Pancreas (tissue), 10 donors: ENCODE results near the gene NUMA1. TPM values are rescaled to one million over a fixed set of nuclear protein-coding genes. Genes with fewer than 3 reads are reported as not detected.
A peak's percentile ranks its signal among the peaks of the same experiment; 100 is the strongest.

ENCODE experiments used
- ATAC-seq, 4 donors: fragments of 200-7000 bp; cut with Tn5 transposase; one replicate each; pipeline versions ENCODE4 v1.8.0 to v1.9.1; 2020; ENCODE audit warnings: mild to moderate bottlenecking in 4 of 4, moderate library complexity in 4 of 4
- DNase-seq, 6 donors: peaks; one replicate each; pipeline ENCODE4 v3.0.0-alpha.2; 2020
- FAIRE-seq: peaks from 2 replicates; lab custom pipeline; 2012; peaks lifted over from hg19 to GRCh38; lab: Jason Lieb, UNC
- H3K27ac ChIP-seq, 4 donors: fragments of 200-600 bp; sonication (generic); 1 replicate in 3 of 4; 2 replicates in 1 of 4; pipeline versions ENCODE4 v1.5.0 to v1.8.0; 2020
- H3K27me3 ChIP-seq, 4 donors: fragments of 200-600 bp; one replicate each; pipeline ENCODE4 v1.8.0; 2021
- H3K36me3 ChIP-seq, 3 donors: fragments of 200-600 bp; sonication (generic) in 1 of 3; one replicate each; pipeline versions ENCODE4 v1.5.0 to v1.8.0; 2020 to 2021
- H3K4me1 ChIP-seq, 3 donors: fragments of 200-600 bp; one replicate each; pipeline ENCODE4 v1.8.0; 2021
- H3K4me3 ChIP-seq, 4 donors: fragments of 200-600 bp; sonication (generic) in 2 of 4; one replicate each; pipeline versions ENCODE4 v1.5.0 to v1.8.0; 2020 to 2021
- H3K9me3 ChIP-seq, 4 donors: fragments of 200-600 bp; one replicate each; pipeline ENCODE4 v1.8.0; 2021
- WGBS, 2 donors: extraction: QIAGEN DNeasy Blood & Tissue Kit; methylation state at CpG; one replicate each; pipeline ENCODE4 v1.1.7; 2013; 5-methylcytosine and 5-hydroxymethylcytosine counted together
- intact Hi-C, 3 donors: fragments of 100-400 bp; cut with DNase I; formaldehyde crosslinking; loops; one replicate each; pipeline versions ENCODE4 v1.11.1 to v1.14.2; 2022
- polyA plus RNA-seq, 2 donors: library from polyadenylated mRNA; stranded (reverse); fragments of 200-250 nt; gene quantifications; one replicate each; pipeline ENCODE4 v1.2.3, GENCODE V29; 2013
- total RNA-seq, 6 donors: library from RNA; stranded (reverse); fragmentation: NEBNext Ultra II Directional in 4 of 6; extraction: Animal tissue kit (Norgen Biotek cat#: 25700) in 4 of 6; gene quantifications; one replicate each; pipeline versions ENCODE4 v1.2.1 to v1.2.4, GENCODE V29; 2021 to 2023
- TF ChIP-seq, protein P1 (sequence below), 4 donors: fragments of 200-600 bp; sonication (generic) in 3 of 4; IDR thresholded peaks; one replicate each; pipeline versions ENCODE4 v1.5.0 to v1.8.0; 2021; ENCODE audit warnings: antibody characterized with exemption in 4 of 4
- donor health status: healthy with polysubstance abuse.
- donor health status: DM: no; HTN: no; CAD: no; lungs with moderate emphysema.
- donor health status: DM: no; HTN: no; CAD: no.
- donor health status: control.
- donor health status: control.
- donor health status: Bipolar disorder and iron deficiency.
- donor health status: DM: yes; HTN: yes; CAD: no.
- donor health status: DM: no; HTN: no; CAD: no.
- donor health status: DM: no; HTN: no; CAD: no.
- donor health status: DM: yes; HTN: yes; CAD: no.

Gene NUMA1
- total and polyA plus RNA-seq, 8 donors = 68.8 to 216 (median 99.4) TPM

DNA sequence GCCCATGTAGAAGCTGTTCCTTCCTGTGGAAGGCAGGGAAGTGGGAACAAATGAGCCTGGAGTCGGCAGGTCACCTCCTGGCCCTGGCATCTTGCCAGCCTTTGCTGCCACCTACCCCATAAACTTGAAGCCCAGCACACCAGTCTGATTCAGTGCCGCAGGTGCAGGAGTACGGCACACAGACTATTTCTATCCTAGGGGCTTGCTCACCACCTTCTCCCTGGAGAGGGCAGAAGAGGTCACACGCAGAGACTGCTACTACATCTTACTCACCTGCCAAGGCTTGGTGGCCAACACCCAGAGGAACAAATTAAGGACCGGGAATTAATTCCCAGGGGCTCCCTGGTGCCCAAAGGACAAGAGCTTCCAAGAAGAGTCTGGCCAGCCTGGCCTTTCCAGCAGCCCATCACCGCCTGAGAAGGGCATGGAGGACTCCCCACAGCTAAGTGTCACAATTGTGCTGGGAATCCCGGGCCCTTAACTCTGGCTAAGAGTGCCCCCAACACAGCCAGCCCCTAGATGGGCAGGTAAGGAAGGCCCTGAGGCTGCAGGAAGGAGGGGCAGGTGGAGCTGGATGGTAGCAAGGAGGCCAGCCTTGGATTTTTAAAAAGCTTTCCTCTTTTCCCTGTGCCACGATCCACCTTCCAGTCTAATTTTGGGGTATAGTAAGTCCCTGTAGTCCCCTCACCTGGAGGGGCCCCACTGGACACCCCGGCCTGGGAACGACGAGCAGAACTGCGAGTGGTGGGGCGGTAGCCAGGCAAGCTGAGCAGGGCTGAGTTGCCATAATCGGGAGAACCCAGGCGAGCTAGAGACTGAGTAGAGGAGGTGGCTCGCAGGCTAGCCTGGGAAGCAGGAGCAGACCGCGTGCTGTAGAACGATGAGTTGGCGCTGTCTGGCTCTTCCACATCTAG is 74.7 kb downstream of the NUMA1 start:
- peak in 2 of 6 donors; percentile 66 to 70 for DNase-seq
- peaks cover 0 to under 1% (median 0%) of the 10 kb centered on the region in 3 donors for H3K4me1 ChIP-seq

DNA sequence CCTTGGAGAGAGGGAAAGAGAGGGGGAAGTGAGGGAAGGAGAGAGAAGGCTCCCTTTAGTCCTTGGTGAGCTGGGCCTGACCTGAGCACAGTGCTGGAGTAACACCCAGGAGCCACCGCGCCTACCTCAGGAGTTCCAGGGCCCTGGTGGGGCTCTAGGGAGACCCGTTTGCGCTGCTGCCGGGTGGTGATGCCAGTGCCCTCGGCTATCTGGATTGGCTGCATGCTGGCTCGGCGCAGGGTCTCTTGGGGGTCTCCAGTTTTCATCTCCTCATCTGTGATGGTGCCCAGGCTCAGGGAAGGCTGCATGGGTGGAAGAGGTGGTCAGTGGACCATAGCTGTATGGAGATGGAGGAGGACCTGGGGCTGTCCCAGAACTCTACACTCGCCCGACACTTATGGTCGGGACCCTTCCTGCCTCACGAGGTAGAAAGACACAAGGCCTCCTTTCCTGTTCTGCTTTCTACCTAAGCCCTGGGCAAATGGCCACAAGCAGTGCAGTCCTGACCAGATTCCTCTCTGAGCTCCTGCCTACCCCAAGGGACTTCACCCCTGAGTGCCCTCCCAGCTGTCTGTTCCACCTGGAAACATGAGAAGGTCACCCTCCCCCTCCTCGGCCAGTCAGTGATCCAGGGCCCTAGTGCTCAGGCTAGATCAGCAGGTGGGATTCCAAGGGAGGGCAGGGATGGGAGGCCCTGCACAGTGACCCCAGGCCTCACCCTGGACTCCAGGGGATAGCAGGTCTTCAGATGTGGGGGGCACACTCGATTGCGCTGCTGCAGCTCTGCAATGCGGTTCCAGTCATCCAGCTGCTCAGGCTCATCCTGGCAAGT is 75.6 kb downstream of the NUMA1 start:
- no peak for FAIRE-seq
- no peak for ATAC-seq
- Histone ChIP-seq H3K36me3 (peaks cover 4 to 73% (median 57%) of the 10 kb centered on the region in 3 donors), H3K27me3 (no peaks in the 10 kb centered on the region), H3K4me1 (peaks cover 0 to 5% (median 0%) of the 10 kb centered on the region in 3 donors), H3K4me3 (no peak overlapping the region), H3K9me3 (no peaks in the 10 kb centered on the region), H3K27ac (no peak overlapping the region)
- whole genome bisulfite sequencing, 2 donors = 90 to 94% methylated on average over 16 of the region's 16 CpGs
- DNase-seq = peak in 1 of 6 donors; percentile 66
- TF ChIP-seq, protein P1, sequence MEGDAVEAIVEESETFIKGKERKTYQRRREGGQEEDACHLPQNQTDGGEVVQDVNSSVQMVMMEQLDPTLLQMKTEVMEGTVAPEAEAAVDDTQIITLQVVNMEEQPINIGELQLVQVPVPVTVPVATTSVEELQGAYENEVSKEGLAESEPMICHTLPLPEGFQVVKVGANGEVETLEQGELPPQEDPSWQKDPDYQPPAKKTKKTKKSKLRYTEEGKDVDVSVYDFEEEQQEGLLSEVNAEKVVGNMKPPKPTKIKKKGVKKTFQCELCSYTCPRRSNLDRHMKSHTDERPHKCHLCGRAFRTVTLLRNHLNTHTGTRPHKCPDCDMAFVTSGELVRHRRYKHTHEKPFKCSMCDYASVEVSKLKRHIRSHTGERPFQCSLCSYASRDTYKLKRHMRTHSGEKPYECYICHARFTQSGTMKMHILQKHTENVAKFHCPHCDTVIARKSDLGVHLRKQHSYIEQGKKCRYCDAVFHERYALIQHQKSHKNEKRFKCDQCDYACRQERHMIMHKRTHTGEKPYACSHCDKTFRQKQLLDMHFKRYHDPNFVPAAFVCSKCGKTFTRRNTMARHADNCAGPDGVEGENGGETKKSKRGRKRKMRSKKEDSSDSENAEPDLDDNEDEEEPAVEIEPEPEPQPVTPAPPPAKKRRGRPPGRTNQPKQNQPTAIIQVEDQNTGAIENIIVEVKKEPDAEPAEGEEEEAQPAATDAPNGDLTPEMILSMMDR (IDR thresholded peaks at IDR 0.05) = no peak
- intact Hi-C loops = no loop called here

More for the DNA sequence above, 74.7 kb downstream of the NUMA1 start:
- ATAC-seq (no peak), FAIRE-seq (no peak)
- TF ChIP-seq, protein P1 (IDR thresholded peaks at IDR 0.05) = no peak
- Histone ChIP-seq H3K27me3 (no peaks in the 10 kb centered on the region), H3K27ac (no peak overlapping the region), H3K36me3 (peaks cover 4 to 82% (median 64%) of the 10 kb centered on the region in 3 donors), H3K9me3 (no peaks in the 10 kb centered on the region), H3K4me3 (no peak overlapping the region)
- 84 to 85% methylated on average over 20 of the region's 20 CpGs for WGBS, 2 donors
- intact Hi-C loops = no loop called here

DNA sequence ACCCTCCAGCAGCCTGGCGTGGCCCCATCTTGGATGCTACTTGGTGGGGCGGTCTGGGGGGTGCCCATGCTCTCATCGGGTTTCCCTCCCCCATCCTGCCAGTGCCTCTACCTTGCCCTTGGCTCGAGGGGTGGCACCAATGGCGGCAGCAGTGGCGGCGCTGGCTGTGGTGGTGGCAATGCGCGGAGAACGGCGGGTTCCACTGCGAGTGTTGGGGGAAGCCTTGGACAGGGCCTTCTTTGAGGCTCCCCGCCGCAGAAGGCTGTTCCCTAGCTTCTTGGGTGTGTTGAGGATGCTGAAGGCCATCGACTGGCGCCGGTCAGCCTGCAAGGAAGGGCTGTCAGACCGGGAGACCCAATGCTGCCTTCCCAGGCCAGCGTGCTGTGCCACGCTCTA is 76.6 kb downstream of the NUMA1 start:
- WGBS, 2 donors = 90% methylated on average over 20 of the region's 20 CpGs
- TF ChIP-seq, protein P1 (IDR thresholded peaks at IDR 0.05) = no peak
- no peak overlapping the region for H3K4me3 ChIP-seq
- peaks cover 4 to 64% (median 50%) of the 10 kb centered on the region in 3 donors for H3K36me3 ChIP-seq
- intact Hi-C loops = no loop called here
- H3K4me1 ChIP-seq = peaks cover 0 to 9% (median 0%) of the 10 kb centered on the region in 3 donors
- no peak for FAIRE-seq
- DNase-seq = peak in 2 of 6 donors; percentile 53 to 74
- H3K9me3 ChIP-seq = no peaks in the 10 kb centered on the region
- no peaks in the 10 kb centered on the region for H3K27me3 ChIP-seq
- H3K27ac ChIP-seq = no peak overlapping the region
- no peak for ATAC-seq

DNA sequence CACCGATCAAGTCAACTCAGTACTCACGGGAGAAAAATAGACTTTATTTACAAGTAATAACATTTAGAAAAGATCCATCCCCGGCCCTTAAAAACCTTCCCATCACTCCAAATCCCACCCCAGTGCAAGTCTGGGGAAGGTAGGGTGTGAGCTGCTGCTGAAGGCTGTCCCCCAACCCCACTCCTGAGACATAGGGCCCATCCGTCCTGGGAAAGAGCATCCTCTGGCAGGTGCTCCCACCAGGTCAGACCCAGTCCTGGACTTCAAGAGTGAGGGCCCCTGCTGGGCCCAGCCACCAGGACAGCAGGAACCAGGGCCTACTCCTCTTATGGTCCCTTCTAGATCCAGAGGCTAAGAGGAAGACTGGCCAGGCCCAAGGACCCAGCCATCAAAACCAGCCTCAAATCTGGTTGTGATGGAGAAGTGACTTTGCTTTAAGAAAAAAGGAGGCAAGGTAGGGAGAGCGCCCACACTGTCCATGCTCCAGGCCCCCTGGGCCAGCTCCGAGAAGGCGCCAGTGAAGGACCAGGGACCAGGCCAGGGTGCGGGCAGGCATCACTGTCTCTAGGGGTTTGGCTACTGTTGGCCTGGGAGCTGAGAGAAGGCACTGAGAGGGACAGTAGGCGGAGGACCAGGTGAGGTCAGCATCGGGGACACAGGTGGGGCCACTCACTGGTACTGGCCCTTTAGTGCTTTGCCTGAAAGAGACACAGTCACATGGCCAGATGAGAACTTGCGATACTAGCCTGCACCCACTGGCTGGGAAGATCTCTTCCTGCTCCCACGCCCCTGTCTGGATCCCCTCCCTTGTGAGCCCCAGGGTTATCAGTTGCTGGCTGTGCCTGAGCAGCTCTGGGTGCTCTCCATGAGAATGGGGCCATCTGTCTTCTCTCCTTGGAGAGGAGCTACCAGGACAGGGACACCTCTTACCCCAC is 77.2 kb downstream of the NUMA1 start:
- WGBS, 2 donors = 82 to 84% methylated on average over 12 of the region's 12 CpGs
- Histone ChIP-seq H3K27ac (no peak overlapping the region), H3K9me3 (no peaks in the 10 kb centered on the region), H3K27me3 (no peaks in the 10 kb centered on the region), H3K4me3 (no peak overlapping the region), H3K36me3 (peaks cover 4 to 57% (median 45%) of the 10 kb centered on the region in 3 donors), H3K4me1 (peaks cover 0 to 9% (median 0%) of the 10 kb centered on the region in 3 donors)
- intact Hi-C loops = no loop called here
- ATAC-seq (no peak), DNase-seq (no peak), FAIRE-seq (no peak)
- TF ChIP-seq, protein P1 (IDR thresholded peaks at IDR 0.05) = no peak
